ENCODE data around the gene SP100.

DNA sequence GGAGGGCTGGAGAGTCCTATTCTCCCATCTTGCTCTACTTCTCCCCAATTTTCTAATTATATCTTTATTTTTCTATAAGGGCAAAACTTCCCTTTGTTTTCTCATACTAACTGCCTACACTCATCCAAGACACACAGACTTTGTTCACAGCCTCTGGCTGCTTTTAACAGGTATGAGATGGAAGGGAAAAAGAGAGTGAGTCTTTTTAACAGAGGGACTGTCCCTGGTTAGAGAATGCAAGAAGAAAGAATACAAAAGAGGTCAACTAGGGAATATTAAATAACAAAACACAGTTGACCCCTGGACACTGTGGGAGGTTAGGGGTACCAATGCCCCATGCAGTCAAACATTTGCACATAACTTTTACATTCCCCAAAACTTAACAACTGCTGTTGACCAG is 41.8 kb downstream of the SP100 start:
- TF ChIP-seq, protein P1, sequence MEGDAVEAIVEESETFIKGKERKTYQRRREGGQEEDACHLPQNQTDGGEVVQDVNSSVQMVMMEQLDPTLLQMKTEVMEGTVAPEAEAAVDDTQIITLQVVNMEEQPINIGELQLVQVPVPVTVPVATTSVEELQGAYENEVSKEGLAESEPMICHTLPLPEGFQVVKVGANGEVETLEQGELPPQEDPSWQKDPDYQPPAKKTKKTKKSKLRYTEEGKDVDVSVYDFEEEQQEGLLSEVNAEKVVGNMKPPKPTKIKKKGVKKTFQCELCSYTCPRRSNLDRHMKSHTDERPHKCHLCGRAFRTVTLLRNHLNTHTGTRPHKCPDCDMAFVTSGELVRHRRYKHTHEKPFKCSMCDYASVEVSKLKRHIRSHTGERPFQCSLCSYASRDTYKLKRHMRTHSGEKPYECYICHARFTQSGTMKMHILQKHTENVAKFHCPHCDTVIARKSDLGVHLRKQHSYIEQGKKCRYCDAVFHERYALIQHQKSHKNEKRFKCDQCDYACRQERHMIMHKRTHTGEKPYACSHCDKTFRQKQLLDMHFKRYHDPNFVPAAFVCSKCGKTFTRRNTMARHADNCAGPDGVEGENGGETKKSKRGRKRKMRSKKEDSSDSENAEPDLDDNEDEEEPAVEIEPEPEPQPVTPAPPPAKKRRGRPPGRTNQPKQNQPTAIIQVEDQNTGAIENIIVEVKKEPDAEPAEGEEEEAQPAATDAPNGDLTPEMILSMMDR (IDR thresholded peaks at IDR 0.05; ENCODE audit: control extremely low read depth in 1 of 3, insufficient read depth in 1 of 3, low read depth in 1 of 3, low read length in 3 of 3): no peak
- no peak for TF ChIP-seq RBBP5 (IDR thresholded peaks at IDR 0.05; ENCODE audit: borderline replicate concordance, low read depth, low read length)
